Esophagus mucosa (tissue), 1 donor: Measurements from ENCODE around the gene SESN2. TPM values are rescaled to one million over a fixed set of nuclear protein-coding genes. Genes with fewer than 3 reads are reported as not detected.

Experiments
- ATAC-seq: fragments of 200-7000 bp; cut with Tn5 transposase; one replicate; pipeline ENCODE4 v1.9.1; 2020
- total RNA-seq: library from RNA; stranded (reverse); gene quantifications from one replicate; pipeline ENCODE4 v1.2.4, GENCODE V29; 2023
- donor health status: DM: yes; HTN: yes; CAD: no.

Gene SESN2
- total RNA-seq, 1 donor from 2014 or later: 26.2 TPM

- ATAC-seq: peak; percentile 44
Measured at GRCh38 chr1:28329395-28330153, 70.3 kb downstream of the SESN2 start.

Other genes starting within 250 kb of the SESN2 start
- gene EYA3, start 170.9 kb upstream of the SESN2 start, total RNA-seq: 18.9 TPM
- 7.6 TPM for gene PTAFR, start 82.8 kb upstream of the SESN2 start, total RNA-seq
- gene DNAJC8, start 26.5 kb upstream of the SESN2 start, total RNA-seq: 45.8 TPM
- 119 TPM for gene ATP5IF1, start 23.4 kb upstream of the SESN2 start, total RNA-seq
- gene MED18, start 69.5 kb downstream of the SESN2 start, total RNA-seq: 15.5 TPM
- gene PHACTR4, start 110.2 kb downstream of the SESN2 start, total RNA-seq: 56.3 TPM
- 33.3 TPM for gene RCC1, start 246.5 kb downstream of the SESN2 start, total RNA-seq